Testis (tissue), 2 donors: Measurements from ENCODE around the gene ACADVL.

Experiments
- CTCF ChIP-seq, 3 experiments: fragments of 450-650 bp in 2 of 3; fragments of 200-600 bp in 1 of 3; sonication (generic) in 1 of 3; IDR thresholded peaks; one replicate each; pipeline ENCODE4 v1.5.1; 2016 to 2019; ENCODE audit warnings: antibody characterized with exemption in 3 of 3, mild to moderate bottlenecking in 2 of 3, moderate library complexity in 1 of 3
- POLR2A ChIP-seq: fragments of 450-650 bp; IDR thresholded peaks from one replicate; pipeline ENCODE4 v1.6.1; 2017; ENCODE audit warnings: antibody characterized with exemption, mild to moderate bottlenecking, moderate library complexity

- TF ChIP-seq POLR2A (no peak), CTCF (IDR thresholded peaks at IDR 0.05) (no peak)
These were observed 14.2 kb upstream of the ACADVL start for GRCh38 chr17:7205561-7205960.
